Muscle layer of colon (tissue), 2 donors: ENCODE measurements around the gene OR5A1.

Source experiments
- H3K27ac ChIP-seq: one replicate; pipeline ENCODE4 v1.7.0; 2013; ENCODE audit warnings: low read depth, mild to moderate bottlenecking, low read length, moderate library complexity
- H3K27me3 ChIP-seq, 2 donors: one replicate each; pipeline ENCODE4 v1.7.0; 2013; ENCODE audit warnings: low read length in 2 of 2, mild to moderate bottlenecking in 2 of 2; ENCODE audit not compliant: insufficient read depth in 2 of 2, control insufficient read depth in 1 of 2
- H3K36me3 ChIP-seq: one replicate; pipeline ENCODE4 v1.7.0; 2013; ENCODE audit warnings: mild to moderate bottlenecking, low read length; ENCODE audit not compliant: insufficient read depth
- H3K4me1 ChIP-seq: one replicate; pipeline ENCODE4 v1.7.0; 2013; ENCODE audit warnings: mild to moderate bottlenecking, low read length; ENCODE audit not compliant: insufficient read depth
- H3K4me3 ChIP-seq, 2 donors: one replicate each; pipeline ENCODE4 v1.7.0; 2013; ENCODE audit warnings: low read length in 2 of 2, low read depth in 1 of 2, mild to moderate bottlenecking in 1 of 2, moderate library complexity in 1 of 2
- H3K9ac ChIP-seq: one replicate; pipeline ENCODE4 v1.7.0; 2013; ENCODE audit warnings: low read length
- H3K9me3 ChIP-seq: one replicate; pipeline ENCODE4 v1.7.0; 2013; ENCODE audit warnings: mild to moderate bottlenecking, low read length
- donor health status: abdominal sarcoma.
- donor health status: Adenocarcinoma of cecum.

Gene OR5A1

DNA sequence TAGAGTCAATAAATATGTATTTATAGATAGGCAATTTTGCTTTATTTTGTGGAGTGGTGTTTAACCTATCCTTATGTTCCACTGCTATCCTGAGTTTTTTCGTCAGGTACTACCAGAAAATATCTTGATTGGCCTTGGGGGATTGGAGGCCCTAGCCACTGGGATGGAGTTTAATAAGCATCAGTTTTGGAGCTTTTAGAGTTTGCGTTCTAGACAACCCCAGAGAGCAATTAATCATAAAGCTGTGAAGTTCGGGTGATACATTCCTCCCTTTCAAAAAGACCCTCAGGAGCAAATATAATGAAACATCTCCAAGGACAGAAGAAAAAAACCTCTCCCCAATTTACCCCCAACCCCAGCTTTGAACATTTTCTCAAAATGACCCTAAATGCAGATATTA lies at the start of gene OR5A1:
Gene OR5A1, plus strand, starts transcription at position 301 of the 400 bp plus-strand sequence. CDS start 6,700 bp downstream, outside the sequence.
- Histone ChIP-seq H3K4me3 (no peak within 1 kb of the TSS), H3K9me3 (no peaks in the 10 kb centered on the region), H3K27me3 (no peaks in the 10 kb centered on the region), H3K9ac (no peak within 1 kb of the TSS), H3K4me1 (no peaks in the 10 kb centered on the region), H3K27ac (no peak within 1 kb of the TSS), H3K36me3 (no peaks in the 10 kb centered on the region)

DNA sequence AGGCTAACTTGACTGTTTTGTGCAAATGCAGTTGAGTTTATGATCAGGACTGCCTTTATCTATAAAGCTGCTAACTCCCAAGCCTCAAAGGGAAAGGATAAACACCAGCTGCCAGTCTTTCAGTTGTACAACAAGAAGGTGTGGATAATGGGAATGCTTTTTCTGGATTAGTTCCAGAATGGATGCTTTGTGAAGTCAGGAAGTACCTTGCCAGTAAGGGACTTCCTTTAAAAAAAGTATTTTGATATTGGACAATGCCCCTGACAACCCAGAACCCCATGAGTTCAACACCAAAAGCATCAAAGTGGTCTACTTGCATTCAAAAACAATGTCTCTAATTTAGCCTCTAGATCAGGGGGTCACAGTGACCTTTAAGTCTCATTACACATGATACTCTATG lies 42.1 kb upstream of the OR5A1 start:
- H3K9ac ChIP-seq, result no peak overlapping the region
- H3K27me3 ChIP-seq, result no peaks in the 10 kb centered on the region
- no peaks in the 10 kb centered on the region for H3K36me3 ChIP-seq
- no peak overlapping the region for H3K27ac ChIP-seq
- H3K9me3 ChIP-seq, result no peaks in the 10 kb centered on the region
- H3K4me1 ChIP-seq, result no peaks in the 10 kb centered on the region
- H3K4me3 ChIP-seq, result no peak overlapping the region

- no peaks in the 10 kb centered on the region for H3K9me3 ChIP-seq
- H3K27ac ChIP-seq, result no peak overlapping the region
- no peaks in the 10 kb centered on the region for H3K4me1 ChIP-seq
- H3K27me3 ChIP-seq, result no peaks in the 10 kb centered on the region
- no peak overlapping the region for H3K4me3 ChIP-seq
- H3K36me3 ChIP-seq, result no peaks in the 10 kb centered on the region
- H3K9ac ChIP-seq, result no peak overlapping the region
These were observed 35.6 kb upstream of the OR5A1 start for GRCh38 chr11:59400461-59401261.

GRCh38 chr11:59401262-59401552 lies 35.1 kb upstream of the OR5A1 start:
- Histone ChIP-seq H3K4me3 (no peak overlapping the region), H3K9ac (no peak overlapping the region), H3K27ac (no peak overlapping the region), H3K27me3 (no peaks in the 10 kb centered on the region), H3K4me1 (no peaks in the 10 kb centered on the region), H3K9me3 (no peaks in the 10 kb centered on the region), H3K36me3 (no peaks in the 10 kb centered on the region)

- Histone ChIP-seq H3K4me3 (no peak overlapping the region), H3K27ac (no peak overlapping the region), H3K9me3 (no peaks in the 10 kb centered on the region), H3K4me1 (no peaks in the 10 kb centered on the region), H3K27me3 (no peaks in the 10 kb centered on the region), H3K9ac (no peak overlapping the region), H3K36me3 (no peaks in the 10 kb centered on the region)
These were observed 32.7 kb upstream of the OR5A1 start for GRCh38 chr11:59403546-59403945.

DNA sequence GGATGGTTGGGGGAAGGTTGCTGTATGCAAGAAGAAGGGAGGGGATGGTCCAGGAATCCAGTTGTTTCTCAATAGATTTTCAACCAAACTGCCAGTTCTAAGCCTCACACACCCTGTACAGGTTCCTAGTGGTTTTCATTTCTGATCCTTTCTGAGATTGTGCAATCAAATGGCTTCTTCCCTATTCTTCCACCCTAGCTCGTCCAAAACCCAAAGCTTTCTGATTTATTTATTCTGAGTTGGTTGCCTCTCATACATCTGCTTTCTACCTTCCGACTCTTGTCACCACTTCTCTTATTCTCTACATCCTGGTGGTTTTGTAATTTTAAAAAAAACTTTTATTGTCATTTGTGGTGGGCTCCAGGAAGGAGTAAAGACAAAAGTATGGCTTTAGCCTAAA lies 22.6 kb upstream of the OR5A1 start:
- Histone ChIP-seq H3K36me3 (no peaks in the 10 kb centered on the region), H3K4me1 (no peaks in the 10 kb centered on the region)

GRCh38 chr11:59415111-59415510 lies 21.2 kb upstream of the OR5A1 start:
- Histone ChIP-seq H3K36me3 (no peaks in the 10 kb centered on the region), H3K4me1 (no peaks in the 10 kb centered on the region), H3K27me3 (no peaks in the 10 kb centered on the region), H3K9me3 (no peaks in the 10 kb centered on the region), H3K4me3 (no peak overlapping the region), H3K27ac (no peak overlapping the region), H3K9ac (no peak overlapping the region)

More for the DNA sequence above, 22.6 kb upstream of the OR5A1 start:
- Histone ChIP-seq H3K9ac (no peak overlapping the region), H3K9me3 (no peaks in the 10 kb centered on the region), H3K27ac (no peak overlapping the region), H3K27me3 (no peaks in the 10 kb centered on the region), H3K4me3 (no peak overlapping the region)

DNA sequence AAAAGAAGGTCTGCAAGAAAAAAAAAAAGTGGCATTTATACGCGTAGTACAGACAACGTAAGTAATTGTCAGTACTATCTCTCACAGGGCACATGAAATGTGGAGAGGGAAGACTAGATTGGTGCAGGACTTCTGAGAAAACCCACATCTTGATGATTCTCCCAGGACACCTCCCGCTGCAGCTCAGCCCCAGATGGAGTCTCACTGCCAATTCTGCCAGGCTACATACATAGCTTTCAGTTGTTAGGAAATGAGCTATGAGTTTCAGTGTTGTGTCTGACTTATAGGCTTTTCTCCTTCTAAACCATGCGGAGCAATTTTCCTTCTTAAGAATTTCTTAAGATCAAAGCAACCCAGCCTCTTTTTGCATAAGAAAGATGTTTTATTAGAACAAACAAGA lies 19.7 kb upstream of the OR5A1 start:
- H3K27ac ChIP-seq, result no peak overlapping the region
- no peaks in the 10 kb centered on the region for H3K27me3 ChIP-seq
- H3K4me1 ChIP-seq, result no peaks in the 10 kb centered on the region
- no peak overlapping the region for H3K9ac ChIP-seq
- no peaks in the 10 kb centered on the region for H3K9me3 ChIP-seq
- H3K36me3 ChIP-seq, result no peaks in the 10 kb centered on the region
- no peak overlapping the region for H3K4me3 ChIP-seq

DNA sequence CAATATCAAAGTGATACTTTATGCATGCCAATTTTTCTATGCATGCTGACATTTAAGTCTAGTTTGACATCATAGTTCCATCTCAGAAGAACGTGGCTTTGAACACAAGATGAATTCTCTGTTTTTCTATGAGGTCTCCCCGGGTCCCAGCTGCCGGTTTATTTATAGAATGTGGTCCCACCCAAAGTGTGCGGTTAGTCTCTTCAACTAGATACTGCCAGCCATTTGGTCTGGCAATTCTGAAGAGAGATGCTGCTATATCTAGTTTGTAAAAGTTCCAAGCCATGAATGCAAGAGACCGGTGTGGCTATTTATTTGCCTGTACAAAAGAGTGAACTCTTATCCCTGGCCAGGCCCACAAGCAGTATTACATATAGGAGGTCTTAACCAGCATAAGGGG lies 19.2 kb upstream of the OR5A1 start:
- Histone ChIP-seq H3K27ac (no peak overlapping the region), H3K36me3 (no peaks in the 10 kb centered on the region), H3K4me1 (no peaks in the 10 kb centered on the region), H3K27me3 (no peaks in the 10 kb centered on the region), H3K9me3 (no peaks in the 10 kb centered on the region), H3K4me3 (no peak overlapping the region), H3K9ac (no peak overlapping the region)

DNA sequence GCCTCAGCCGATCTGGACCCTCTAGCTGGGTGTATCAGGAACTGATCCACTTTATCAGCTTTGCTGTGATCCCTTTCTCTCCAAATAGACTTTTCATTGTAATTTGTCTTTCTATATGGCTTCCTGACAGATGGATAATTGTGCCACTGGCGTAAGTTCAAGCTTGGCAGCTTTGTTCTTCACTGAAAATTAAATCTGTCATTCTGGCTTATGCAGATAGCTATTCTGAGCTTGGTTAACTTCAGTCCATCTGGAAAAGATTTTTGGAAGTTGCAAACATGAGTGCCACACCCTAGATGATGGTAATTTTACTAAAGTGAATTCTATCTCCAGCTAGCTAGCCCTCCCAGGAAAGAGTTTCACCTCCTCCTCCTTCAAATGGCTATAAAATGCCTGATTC lies 18.1 kb upstream of the OR5A1 start:
- Histone ChIP-seq H3K27me3 (no peaks in the 10 kb centered on the region), H3K4me1 (no peaks in the 10 kb centered on the region), H3K4me3 (no peak overlapping the region), H3K27ac (no peak overlapping the region), H3K36me3 (no peaks in the 10 kb centered on the region), H3K9me3 (no peaks in the 10 kb centered on the region), H3K9ac (no peak overlapping the region)

DNA sequence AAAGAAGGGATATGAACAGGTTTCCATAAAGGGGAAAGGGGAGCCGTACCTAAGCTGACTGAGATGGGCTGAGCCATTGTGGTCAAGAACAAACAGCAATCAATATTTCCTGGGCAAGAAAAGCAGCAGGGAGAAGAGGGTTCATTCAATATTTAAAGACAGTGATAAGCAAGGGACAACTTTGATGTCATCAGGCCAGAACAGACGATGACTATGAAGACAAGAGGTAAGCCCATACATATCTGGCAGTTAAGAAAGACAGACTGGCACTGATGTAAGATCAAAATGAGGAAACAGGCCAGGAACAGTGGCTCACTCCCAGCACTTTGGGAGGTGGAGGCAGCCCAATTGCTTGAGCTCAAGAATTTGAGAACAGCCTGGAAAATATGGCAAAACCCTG lies 12.4 kb upstream of the OR5A1 start:
- H3K27ac ChIP-seq, result no peak overlapping the region
- no peaks in the 10 kb centered on the region for H3K9me3 ChIP-seq
- no peaks in the 10 kb centered on the region for H3K36me3 ChIP-seq
- no peaks in the 10 kb centered on the region for H3K27me3 ChIP-seq
- no peak overlapping the region for H3K9ac ChIP-seq
- H3K4me1 ChIP-seq, result no peaks in the 10 kb centered on the region
- no peak overlapping the region for H3K4me3 ChIP-seq

DNA sequence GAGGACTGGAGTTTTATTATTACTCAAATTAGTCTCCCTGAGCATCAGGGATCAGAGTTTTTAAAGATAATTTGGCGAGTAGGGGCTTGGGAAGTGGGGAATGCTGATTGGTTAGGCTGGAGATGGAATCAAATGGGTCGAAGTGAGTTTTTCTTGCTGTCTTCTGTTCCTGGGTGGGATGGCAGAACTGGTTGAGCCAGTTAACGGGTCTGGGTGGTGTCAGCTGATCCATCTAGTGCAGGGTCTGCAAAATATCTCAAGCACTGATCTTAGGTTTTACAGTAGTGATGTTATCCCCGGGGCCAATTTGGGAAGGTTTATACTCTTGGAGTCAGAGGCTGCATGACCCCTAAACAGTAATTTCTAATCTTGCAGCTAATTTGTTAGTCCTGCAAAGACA lies 11.1 kb upstream of the OR5A1 start:
- no peaks in the 10 kb centered on the region for H3K36me3 ChIP-seq
- no peaks in the 10 kb centered on the region for H3K27me3 ChIP-seq
- no peak overlapping the region for H3K27ac ChIP-seq
- no peaks in the 10 kb centered on the region for H3K4me1 ChIP-seq
- no peak overlapping the region for H3K9ac ChIP-seq
- H3K4me3 ChIP-seq, result no peak overlapping the region
- no peaks in the 10 kb centered on the region for H3K9me3 ChIP-seq
